ENCODE results near the gene ACOT7.

ACOT7 gene

DNA sequence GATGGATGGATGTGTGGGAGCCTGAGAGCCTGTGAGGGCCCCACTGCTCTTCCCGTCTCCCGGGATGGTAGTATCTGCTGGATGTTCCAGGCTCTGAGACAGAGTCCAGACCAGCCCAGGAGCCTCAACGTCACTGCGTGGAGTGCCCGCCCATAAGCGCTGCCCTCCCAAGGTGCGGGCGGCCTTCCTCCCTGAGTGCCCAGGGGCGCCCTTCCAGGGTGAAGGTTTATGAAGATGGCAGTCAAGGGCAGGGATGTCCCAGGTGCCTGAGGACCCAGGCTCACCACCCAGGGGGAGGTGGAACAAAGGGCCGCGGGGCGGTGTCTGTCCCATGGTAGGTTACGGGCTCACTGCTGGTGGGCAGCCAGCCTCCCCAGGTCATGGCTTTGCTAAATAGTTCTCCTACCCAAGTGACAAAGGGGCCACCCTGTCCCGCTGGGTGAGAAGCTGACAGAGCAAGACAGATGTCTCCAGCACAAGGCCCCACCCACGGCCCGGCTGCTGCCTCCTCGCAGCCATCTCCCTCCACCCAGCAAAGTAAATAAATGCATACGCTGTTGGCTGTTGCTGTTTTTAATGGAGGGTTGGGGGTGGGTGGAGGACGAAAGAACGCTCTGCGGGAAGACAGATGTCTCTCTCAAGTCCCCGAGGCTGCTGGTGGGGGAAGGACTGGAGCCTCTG is 123.7 kb downstream of the ACOT7 start:
- H3K36me3 Mint-ChIP-seq (ENCODE audit: low read depth), result peaks cover 3% of the 10 kb centered on the region
- no peaks in the 10 kb centered on the region for H3K4me1 Mint-ChIP-seq (ENCODE audit: low read depth)
- no peak for DNase-seq
- H3K27me3 Mint-ChIP-seq, result no peaks in the 10 kb centered on the region
- no peak overlapping the region for H3K27ac Mint-ChIP-seq
- H3K9me3 Mint-ChIP-seq, result no peaks in the 10 kb centered on the region
- no peak overlapping the region for H3K4me3 Mint-ChIP-seq

DNA sequence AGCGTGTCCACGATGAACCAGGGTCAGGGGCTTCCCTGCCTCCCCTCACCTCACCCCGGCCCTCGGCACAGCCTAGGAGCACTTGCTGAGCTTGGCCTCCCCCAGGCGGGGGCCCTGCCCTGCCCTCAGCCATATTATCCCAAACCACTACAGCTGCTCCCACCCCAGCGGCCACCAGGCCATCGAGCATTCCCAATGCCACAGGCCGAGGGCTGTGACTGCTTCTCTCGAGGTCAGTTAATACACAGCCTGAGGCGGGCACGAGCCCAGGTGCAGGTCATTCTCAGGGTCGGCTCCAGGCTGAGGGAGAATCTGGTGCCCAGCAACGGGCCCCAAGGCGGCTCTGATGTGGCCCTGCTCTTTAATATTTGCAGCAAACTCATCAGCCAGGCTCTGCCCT is 124.3 kb downstream of the ACOT7 start:
- Mint-ChIP-seq H3K27ac (no peak overlapping the region), H3K27me3 (no peaks in the 10 kb centered on the region), H3K4me3 (no peak overlapping the region), H3K4me1 (ENCODE audit: low read depth) (no peaks in the 10 kb centered on the region), H3K9me3 (no peaks in the 10 kb centered on the region), H3K36me3 (ENCODE audit: low read depth) (peaks cover 3% of the 10 kb centered on the region)
- no peak for DNase-seq

DNA sequence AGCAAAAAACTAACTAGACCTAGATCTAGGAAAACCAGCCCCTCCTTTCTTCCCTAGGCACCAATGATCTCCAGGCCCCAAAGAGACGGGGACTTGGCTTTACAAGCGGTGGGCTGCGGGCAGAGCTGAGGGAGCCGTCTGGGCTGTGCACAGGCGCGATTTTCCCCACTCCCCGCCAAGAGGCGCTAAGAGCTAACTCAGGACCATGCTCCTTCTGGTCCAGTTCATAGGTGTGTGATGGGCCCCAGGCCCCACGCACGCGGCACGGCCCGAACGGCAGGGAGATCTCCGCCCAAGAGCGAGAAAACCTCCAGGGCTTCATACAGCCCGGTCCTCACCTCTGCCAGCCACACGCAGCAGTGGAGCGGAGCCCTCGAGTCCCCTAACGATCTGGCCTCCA is 125.2 kb downstream of the ACOT7 start:
- H3K9me3 Mint-ChIP-seq, result no peaks in the 10 kb centered on the region
- no peaks in the 10 kb centered on the region for H3K27me3 Mint-ChIP-seq
- peaks cover 4% of the 10 kb centered on the region for H3K36me3 Mint-ChIP-seq (ENCODE audit: low read depth)
- no peak overlapping the region for H3K27ac Mint-ChIP-seq
- H3K4me1 Mint-ChIP-seq (ENCODE audit: low read depth), result no peaks in the 10 kb centered on the region
- H3K4me3 Mint-ChIP-seq, result no peak overlapping the region
- no peak for DNase-seq

DNA sequence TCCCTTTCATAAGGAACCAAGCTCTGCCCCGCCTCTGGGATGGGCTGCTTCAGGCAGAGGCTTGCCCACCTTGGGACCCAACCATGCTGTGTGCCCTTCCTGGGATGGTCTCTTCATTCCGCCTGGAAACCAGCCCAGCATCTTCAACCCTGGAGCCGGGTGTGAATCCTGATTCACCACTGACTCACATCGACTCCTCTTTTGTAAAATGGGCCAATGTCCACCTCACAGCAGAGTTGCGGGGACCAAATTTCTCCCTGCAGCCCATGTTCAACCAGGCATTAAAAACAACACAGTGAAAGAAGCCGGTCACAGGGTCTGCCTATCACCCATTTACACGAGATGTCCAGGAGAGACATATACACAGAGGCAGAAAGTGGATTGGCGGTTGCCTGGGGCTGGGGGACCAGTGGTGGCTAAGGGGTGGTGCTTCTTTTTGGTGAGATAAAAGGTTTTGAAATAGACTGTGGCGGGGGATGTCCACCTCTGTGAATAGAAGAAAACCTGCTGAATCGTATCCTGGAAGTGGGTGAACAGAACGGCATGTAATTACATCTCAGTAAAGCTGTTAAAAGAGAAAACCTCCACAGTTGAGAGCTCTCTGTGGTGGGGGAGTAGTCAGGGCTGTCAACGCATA is 125.8 kb downstream of the ACOT7 start:
- Mint-ChIP-seq H3K9me3 (no peaks in the 10 kb centered on the region), H3K27me3 (peaks cover 4% of the 10 kb centered on the region), H3K4me1 (ENCODE audit: low read depth) (no peaks in the 10 kb centered on the region), H3K27ac (peak overlapping the region; percentile 24), H3K4me3 (no peak overlapping the region), H3K36me3 (ENCODE audit: low read depth) (peaks cover 4% of the 10 kb centered on the region)
- DNase-seq, result no peak

DNA sequence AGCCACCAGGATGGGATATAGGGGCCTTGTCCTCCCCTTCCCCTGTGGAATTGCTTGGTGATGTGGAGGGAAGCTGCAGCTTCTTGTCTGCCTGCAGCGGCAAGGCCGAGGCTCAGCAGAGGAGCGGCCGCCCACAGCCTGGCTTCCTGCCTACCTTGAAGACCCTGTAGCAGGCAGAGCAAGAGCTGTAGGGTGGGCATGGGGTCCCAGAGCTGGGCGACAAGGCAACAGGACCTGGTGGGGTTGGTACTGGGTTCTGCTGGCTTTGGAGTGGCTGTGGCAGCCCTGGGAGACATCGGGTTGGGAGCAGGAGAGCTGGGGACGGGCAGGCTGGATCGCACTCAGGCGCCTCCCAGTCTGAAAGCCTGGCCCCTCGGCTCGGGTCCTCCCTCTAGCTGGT is 126.9 kb downstream of the ACOT7 start:
- no peaks in the 10 kb centered on the region for H3K4me1 Mint-ChIP-seq (ENCODE audit: low read depth)
- H3K4me3 Mint-ChIP-seq, result no peak overlapping the region
- no peak overlapping the region for H3K27ac Mint-ChIP-seq
- DNase-seq, result no peak
- H3K27me3 Mint-ChIP-seq, result peaks cover 9% of the 10 kb centered on the region
- no peaks in the 10 kb centered on the region for H3K9me3 Mint-ChIP-seq
- peaks cover 4% of the 10 kb centered on the region for H3K36me3 Mint-ChIP-seq (ENCODE audit: low read depth)

DNA sequence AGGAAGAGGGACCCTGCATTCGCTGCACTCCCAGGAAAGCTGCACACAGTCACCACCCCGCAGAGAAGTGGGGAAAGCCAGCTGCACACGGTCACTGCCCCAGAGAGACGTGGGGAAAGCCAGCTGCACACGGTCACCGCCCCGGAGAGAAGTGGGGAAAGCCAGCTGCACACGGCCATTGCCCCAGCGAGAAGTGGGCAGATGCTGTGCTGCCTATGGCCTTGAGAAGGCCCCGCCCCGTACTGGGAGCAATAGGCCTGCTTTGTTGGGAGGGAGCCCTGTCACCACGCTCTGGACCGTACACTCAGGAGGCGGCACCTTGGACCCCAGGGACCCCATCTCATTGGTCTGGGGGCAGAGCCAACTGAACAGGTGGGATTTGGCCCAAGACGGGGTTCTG is 128.4 kb downstream of the ACOT7 start:
- DNase-seq, result no peak
- Mint-ChIP-seq H3K27me3 (peaks cover 13% of the 10 kb centered on the region), H3K4me3 (no peak overlapping the region), H3K9me3 (no peaks in the 10 kb centered on the region), H3K36me3 (ENCODE audit: low read depth) (peaks cover 4% of the 10 kb centered on the region), H3K27ac (no peak overlapping the region), H3K4me1 (ENCODE audit: low read depth) (peaks cover 2% of the 10 kb centered on the region)

DNA sequence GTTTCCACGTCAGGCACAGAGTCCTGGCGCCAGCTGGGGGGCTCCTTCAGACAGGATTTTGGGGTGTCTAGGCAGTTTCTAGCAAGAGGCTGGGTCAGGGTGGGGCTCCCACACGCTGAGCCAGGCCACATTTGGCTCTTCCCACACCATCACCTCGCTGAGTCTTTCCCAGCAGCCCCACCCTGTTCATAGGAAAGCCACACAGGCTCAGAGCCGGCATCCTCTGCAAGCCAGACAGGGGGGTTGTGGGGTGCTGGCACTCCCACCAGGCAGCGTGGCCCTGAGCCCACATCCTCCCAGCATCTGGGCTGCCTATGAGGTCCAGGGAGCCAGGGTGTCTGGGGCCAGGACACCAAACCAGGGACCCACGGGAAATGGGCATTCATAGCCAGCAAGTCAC is 129.9 kb downstream of the ACOT7 start:
- Mint-ChIP-seq H3K27me3 (peaks cover 25% of the 10 kb centered on the region), H3K27ac (no peak overlapping the region), H3K9me3 (no peaks in the 10 kb centered on the region), H3K4me1 (ENCODE audit: low read depth) (peaks cover 5% of the 10 kb centered on the region), H3K4me3 (no peak overlapping the region), H3K36me3 (ENCODE audit: low read depth) (peaks cover 4% of the 10 kb centered on the region)
- DNase-seq, result no peak

DNA sequence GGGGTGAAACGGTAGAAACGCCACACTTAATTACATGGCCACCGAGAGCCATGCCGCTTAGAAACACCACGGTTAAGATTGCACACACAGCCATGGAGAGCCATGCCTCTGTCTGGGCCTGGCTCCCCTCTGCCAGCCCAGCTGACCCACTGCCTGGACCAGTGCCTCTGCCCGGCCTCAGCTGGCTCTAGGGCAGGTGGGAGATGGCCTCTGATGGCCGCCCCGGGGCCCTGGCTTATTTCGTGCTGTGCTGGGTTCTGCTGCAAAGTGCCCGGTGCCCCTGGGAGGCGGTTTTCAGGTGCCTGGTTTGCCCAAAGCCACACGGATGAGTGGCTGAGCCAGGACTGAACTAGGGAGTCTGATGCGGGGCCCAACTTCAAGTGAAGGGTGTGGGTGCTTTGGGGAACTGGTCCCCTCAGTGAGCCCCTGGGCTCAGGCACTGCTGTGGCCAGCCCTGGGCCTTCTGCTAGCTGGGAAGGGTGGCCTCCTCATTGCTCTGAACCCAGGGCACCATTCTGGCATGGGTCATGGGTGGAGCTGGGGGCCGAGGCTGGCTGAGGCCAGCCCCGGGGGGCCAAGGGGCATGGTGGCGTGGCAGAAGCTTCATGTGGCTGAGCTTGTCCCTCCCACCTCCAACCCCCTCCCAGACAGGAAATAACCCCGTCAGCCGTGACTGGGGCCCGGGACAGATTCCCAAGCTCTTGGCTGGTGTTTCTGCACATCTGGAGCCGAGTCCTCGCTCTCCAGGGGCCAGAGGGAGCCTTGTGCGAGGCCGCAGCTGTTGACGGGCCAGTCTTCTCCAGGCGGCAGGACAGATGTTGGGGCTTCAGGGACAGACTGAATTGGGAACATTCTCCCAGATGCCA is 130.8 kb downstream of the ACOT7 start:
- peaks cover 4% of the 10 kb centered on the region for H3K36me3 Mint-ChIP-seq (ENCODE audit: low read depth)
- H3K27me3 Mint-ChIP-seq, result peaks cover 30% of the 10 kb centered on the region
- H3K9me3 Mint-ChIP-seq, result no peaks in the 10 kb centered on the region
- H3K27ac Mint-ChIP-seq, result no peak overlapping the region
- H3K4me3 Mint-ChIP-seq, result no peak overlapping the region
- peaks cover 5% of the 10 kb centered on the region for H3K4me1 Mint-ChIP-seq (ENCODE audit: low read depth)
- DNase-seq, result no peak

DNA sequence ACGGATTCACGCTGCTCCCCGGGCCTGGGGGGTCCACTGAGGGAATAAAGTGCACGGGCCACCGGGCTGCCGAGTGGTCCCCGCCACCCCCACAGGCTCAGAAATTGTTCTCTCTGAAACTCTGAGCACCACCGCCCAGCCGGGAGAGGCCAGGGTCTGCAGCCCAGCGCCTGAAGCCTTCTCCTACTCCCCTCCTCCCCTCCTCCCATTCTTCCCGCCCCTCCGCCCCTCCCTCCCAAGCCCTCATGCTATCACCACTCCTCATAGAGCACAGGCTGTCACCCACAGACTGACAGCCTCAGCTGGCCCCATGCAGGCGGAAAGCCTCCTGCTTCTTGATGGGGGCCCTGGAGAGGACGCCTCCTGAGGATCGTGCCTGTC is 132.0 kb downstream of the ACOT7 start:
- Mint-ChIP-seq H3K27ac (no peak overlapping the region), H3K36me3 (ENCODE audit: low read depth) (peaks cover 4% of the 10 kb centered on the region), H3K27me3 (peaks cover 32% of the 10 kb centered on the region), H3K9me3 (no peaks in the 10 kb centered on the region), H3K4me1 (ENCODE audit: low read depth) (peaks cover 5% of the 10 kb centered on the region), H3K4me3 (peak overlapping the region; percentile 57)
- no peak for DNase-seq

DNA sequence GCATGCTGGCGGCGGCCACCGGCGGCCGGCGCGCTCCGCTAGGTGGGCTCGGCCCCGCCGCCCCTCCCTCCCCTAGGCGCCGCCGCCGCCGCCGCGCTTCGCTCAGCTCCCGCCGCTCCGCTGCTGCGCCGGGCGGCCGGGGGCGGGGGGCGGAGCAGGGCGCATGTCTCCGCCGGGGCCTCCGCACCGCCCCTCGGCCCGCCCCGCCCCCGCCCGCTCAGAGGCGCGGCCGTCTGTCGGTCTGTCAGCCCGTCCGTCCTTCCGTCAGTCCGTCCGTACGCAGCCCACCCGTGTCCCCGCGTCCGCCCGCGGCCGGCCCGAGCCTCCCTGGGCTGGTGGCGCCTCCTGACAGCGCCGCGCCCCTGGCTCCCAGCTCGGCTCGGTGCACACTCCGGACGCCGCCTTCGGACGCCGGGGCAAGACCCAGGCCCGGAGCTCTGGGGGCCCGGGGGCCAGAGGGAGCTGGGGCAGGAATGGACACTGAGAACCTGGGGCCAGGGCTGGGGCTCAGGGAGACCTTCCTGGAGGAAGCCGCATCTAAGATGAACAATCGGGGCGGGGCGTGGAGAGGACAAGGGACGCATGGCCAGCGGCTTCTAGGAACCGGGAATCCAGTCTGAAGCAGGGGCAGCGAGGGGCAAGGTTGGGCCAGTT is 132.5 kb downstream of the ACOT7 start, which contains the start of gene GPR153:
GPR153 (minus strand) TSS at position 138 of the 654 bp plus-strand sequence. CDS start 6,193 bp downstream, outside the sequence.
- Mint-ChIP-seq H3K9me3 (no peaks in the 10 kb centered on the region), H3K27ac (no peak within 1 kb of the TSS), H3K4me1 (ENCODE audit: low read depth) (peaks cover 5% of the 10 kb centered on the region), H3K36me3 (ENCODE audit: low read depth) (peaks cover 4% of the 10 kb centered on the region), H3K4me3 (peak within 1 kb of the TSS; percentile 57), H3K27me3 (peaks cover 32% of the 10 kb centered on the region)
- DNase-seq, result peak; percentile 72

DNA sequence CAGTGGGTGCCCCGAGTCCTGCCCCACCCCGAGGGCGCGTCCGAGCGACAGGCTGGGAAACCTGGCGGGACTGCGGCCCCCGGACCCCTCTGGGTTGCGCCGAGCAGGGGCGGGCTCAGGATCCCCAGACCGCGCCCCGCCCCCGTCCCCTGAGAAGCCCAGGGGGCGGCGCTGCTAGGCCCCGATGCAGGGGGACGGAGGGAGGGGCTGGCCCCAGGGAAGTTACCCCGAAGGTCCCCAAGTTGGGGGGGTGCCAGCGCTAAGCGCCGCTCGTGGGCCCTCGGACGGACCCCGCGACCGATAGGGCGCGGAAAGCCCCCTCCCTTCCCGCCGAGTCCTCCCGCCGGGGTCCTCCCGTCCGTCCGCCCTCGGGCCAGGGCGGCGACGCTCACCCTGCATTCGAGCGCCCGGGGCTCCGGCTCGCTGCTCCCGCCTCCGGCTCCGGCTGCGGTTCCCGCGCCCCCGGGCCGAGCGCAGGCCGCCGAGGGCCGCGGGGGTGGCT is 133.1 kb downstream of the ACOT7 start:
- Mint-ChIP-seq H3K27ac (no peak overlapping the region), H3K36me3 (ENCODE audit: low read depth) (peaks cover 4% of the 10 kb centered on the region), H3K4me3 (no peak overlapping the region), H3K27me3 (peaks cover 32% of the 10 kb centered on the region), H3K4me1 (ENCODE audit: low read depth) (peaks cover 5% of the 10 kb centered on the region), H3K9me3 (no peaks in the 10 kb centered on the region)
- no peak for DNase-seq

DNA sequence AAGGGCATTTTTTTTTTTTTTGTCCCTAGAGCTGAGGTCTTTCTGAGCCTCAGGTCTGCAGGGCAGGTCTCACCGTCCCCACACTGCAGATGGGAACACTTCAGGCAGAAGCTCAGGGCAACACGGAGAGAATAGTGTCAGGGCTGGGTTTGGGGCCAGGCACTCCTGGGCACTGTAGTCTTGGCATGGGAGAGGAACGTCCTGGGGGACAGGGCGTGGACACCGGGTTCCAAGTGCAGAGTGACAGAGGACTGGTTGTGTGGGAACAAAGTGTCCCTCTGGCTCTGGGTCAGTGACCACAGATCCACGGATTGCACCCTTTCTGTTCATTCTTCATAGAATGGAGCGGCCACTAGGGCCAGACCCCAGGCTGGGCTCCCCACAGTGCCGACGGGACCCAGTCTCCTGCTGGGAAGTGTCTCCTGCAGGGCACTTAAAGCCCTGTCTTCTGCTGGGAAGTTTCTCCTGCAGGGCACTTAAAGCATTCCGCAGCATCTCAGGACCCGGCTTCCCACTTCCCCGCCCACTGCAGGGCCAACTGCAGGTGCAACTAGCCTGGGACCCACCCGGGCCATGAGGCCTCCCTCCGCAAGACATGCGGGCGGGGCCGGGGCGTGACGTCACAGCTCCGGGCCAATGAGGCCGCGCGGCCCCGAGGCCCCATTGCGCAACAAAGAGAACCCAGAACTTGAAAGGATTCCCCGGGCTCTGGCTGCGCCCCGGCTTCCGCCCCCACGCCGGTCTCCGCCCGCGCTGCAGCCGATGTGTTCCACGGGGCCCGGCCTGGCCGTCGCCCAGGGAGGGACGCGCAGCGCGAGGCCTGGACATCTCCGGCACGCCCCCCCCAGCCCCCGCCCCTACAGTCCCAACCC is 133.8 kb downstream of the ACOT7 start:
- H3K36me3 Mint-ChIP-seq (ENCODE audit: low read depth), result peaks cover 4% of the 10 kb centered on the region
- DNase-seq, result peak; percentile 85
- peaks cover 5% of the 10 kb centered on the region for H3K4me1 Mint-ChIP-seq (ENCODE audit: low read depth)
- H3K4me3 Mint-ChIP-seq, result no peak overlapping the region
- no peaks in the 10 kb centered on the region for H3K9me3 Mint-ChIP-seq
- no peak overlapping the region for H3K27ac Mint-ChIP-seq
- peaks cover 32% of the 10 kb centered on the region for H3K27me3 Mint-ChIP-seq

DNA sequence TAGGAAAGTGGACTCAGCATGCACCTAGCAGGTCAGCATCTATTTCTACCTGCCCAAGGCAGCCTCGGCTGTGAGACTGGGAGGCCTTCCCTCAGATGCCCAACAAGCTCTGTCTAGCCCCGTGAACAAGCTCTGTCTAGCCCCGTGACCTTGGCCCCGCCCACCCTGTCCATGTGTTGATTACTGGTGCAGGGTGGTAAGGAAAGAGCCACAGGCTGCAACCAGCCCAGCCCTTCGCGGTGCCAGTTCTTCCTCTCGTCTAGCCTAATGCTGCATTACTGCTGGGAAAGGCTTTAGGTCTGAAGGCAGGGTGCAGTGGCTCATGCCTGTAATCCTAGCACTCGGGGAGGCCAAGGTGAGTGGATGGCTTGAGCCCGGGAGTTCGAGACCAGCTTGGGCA is 134.9 kb downstream of the ACOT7 start:
- H3K4me1 Mint-ChIP-seq (ENCODE audit: low read depth), result peaks cover 5% of the 10 kb centered on the region
- no peak overlapping the region for H3K4me3 Mint-ChIP-seq
- H3K9me3 Mint-ChIP-seq, result no peaks in the 10 kb centered on the region
- DNase-seq, result no peak
- no peak overlapping the region for H3K27ac Mint-ChIP-seq
- H3K36me3 Mint-ChIP-seq (ENCODE audit: low read depth), result no peaks in the 10 kb centered on the region
- H3K27me3 Mint-ChIP-seq, result peaks cover 32% of the 10 kb centered on the region

Data from activated T-cell treated with anti-CD3 and anti-CD28 coated beads, Interleukin-2, amount 50 U/mL, for 24 hours (primary cell).